AG04450 (cell line): ENCODE data around the gene PPP4C. TPM values are rescaled to one million over a fixed set of nuclear protein-coding genes. Genes with fewer than 3 reads are reported as not detected.

Experiments
- CTCF ChIA-PET: fragments of 300-600, 350-600 bp; formaldehyde crosslinking; extraction: SDS; loops from one replicate; lab custom pipeline; 2022; ENCODE audit warnings: antibody characterized with exemption, inconsistent platforms; lab: Charles Lee
- POLR2A ChIA-PET: fragments of 350-600 bp; formaldehyde crosslinking; extraction: SDS; loops from one replicate; lab custom pipeline; 2021; ENCODE audit warnings: antibody characterized with exemption, inconsistent platforms; lab: Yijun Ruan, JAX
- DNase-seq: peaks from one replicate; pipeline ENCODE4 v3.0.0-alpha.2; 2011; ENCODE audit warnings: low read depth, low spot score
- H3K27ac ChIP-seq: one replicate; pipeline ENCODE4 v1.5.1; 2012; ENCODE audit warnings: low read depth, low read length, control low read depth
- H3K27me3 ChIP-seq: one replicate; pipeline ENCODE4 v1.6.0; 2012; ENCODE audit warnings: low read length; ENCODE audit not compliant: control insufficient read depth, insufficient read depth
- H3K4me3 ChIP-seq: 2 replicates; pipeline ENCODE4 v1.5.1; 2011; ENCODE audit warnings: mild to moderate bottlenecking, low read depth, low read length, control low read depth
- H3K9me3 ChIP-seq: 2 replicates; pipeline ENCODE4 v1.5.1; 2012; ENCODE audit warnings: low read length; ENCODE audit not compliant: control insufficient read depth, insufficient read depth
- polyA plus RNA-seq: library from polyadenylated mRNA; depleted of rRNA; stranded (reverse); fragments of >200 nt; gene quantifications from 2 replicates; pipeline ENCODE4 v1.2.3, GENCODE V29; 2011
- TF ChIP-seq, protein P1 (sequence below): IDR thresholded peaks from 2 replicates; pipeline ENCODE4 v1.5.1; 2011; ENCODE audit warnings: low read depth, low read length, control low read depth, inconsistent platforms

PPP4C gene
- polyA plus RNA-seq, 1 experiment: 112 TPM

DNA sequence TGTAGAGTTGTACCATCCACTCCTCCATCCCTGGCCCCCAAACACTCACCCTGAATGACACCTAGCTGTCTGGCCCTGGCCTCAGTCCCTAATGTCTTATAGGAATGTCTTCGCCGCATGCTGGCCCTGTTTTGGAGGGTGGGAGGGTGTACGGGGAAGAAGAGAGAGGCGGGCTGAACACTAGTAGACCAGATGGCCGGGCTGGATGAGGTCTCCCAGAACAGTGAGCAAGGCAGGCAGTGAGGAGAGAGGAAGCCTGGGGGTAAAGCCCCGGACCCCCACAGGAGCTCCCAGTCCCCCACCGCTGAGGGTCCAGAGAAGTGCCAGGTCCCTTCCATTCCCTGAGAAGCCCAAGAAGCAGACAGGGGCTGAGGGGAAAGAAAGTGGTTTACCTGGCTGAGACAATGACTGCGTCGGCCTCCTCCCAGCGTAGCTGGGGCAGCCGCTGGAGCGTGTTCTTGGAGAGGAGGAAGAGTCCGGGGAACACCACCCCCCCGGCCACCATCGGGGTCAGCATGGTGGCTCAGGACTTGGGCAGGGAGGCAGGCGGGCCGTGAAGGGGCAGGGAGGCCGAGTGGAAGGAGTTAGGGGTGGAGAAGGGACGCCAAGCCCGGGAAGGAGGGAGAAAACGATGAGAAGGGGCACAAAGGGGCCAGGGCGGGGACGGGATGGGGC is 45.6 kb upstream of the PPP4C start:
- DNase-seq: no peak
- H3K27ac ChIP-seq: no peak overlapping the region
- peaks cover 64% of the 10 kb centered on the region for H3K27me3 ChIP-seq
- POLR2A ChIA-PET: interaction anchor here (0.6 kb wide), 1 partner anchor 86 kb away, joined by 6 read pairs; no protein-coding TSS in a partner anchor
- CTCF ChIA-PET: no interaction called here
- no peak overlapping the region for H3K4me3 ChIP-seq
- TF ChIP-seq, protein P1, sequence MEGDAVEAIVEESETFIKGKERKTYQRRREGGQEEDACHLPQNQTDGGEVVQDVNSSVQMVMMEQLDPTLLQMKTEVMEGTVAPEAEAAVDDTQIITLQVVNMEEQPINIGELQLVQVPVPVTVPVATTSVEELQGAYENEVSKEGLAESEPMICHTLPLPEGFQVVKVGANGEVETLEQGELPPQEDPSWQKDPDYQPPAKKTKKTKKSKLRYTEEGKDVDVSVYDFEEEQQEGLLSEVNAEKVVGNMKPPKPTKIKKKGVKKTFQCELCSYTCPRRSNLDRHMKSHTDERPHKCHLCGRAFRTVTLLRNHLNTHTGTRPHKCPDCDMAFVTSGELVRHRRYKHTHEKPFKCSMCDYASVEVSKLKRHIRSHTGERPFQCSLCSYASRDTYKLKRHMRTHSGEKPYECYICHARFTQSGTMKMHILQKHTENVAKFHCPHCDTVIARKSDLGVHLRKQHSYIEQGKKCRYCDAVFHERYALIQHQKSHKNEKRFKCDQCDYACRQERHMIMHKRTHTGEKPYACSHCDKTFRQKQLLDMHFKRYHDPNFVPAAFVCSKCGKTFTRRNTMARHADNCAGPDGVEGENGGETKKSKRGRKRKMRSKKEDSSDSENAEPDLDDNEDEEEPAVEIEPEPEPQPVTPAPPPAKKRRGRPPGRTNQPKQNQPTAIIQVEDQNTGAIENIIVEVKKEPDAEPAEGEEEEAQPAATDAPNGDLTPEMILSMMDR: no peak
- no peaks in the 10 kb centered on the region; the same call in 1 of the 2 replicates for H3K9me3 ChIP-seq

DNA sequence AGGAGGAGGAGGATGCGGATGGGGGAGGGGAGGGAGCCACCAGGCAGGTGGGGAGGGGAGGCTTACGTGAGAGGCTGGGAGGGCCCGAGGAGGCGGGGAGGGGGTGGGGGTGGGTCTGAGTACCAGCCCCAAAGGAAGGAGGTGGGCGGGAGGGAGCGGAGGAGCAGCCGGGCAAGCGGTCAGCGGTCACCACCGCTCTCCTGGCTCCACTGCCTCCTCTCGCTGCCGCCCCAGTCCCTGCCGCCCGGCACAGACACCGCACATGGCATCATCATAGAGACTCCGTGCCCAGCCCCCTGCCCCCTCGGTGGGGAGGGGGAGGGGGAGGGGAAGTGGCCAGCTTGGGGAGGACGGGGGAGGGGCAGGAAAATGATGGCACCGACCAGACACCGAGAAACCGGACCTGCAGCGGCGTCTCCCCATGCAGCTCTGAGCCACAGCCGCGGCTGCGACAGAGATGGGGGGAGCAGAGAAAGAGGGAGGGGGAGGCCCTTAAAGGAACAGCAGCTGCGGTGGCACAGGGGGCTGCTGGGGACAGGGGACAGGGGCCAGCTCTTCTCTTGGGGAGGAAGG is 44.9 kb upstream of the PPP4C start, which contains the start of gene TLCD3B:
Gene TLCD3B (minus strand): TSS at position 431 of the 573 bp plus-strand sequence. CDS start 744 bp downstream, outside the sequence.
- H3K27me3 ChIP-seq: peaks cover 57% of the 10 kb centered on the region
- TF ChIP-seq, protein P1: no peak
- H3K4me3 ChIP-seq: peak within 1 kb of the TSS; percentile 17
- DNase-seq: no peak
- H3K27ac ChIP-seq: no peak within 1 kb of the TSS
- CTCF ChIA-PET: interaction anchor here (0.6 to 2.6 kb wide), 8 partner anchors 11 to 330 kb away, joined by 3 to 26 read pairs (median 6); partner anchors contain the start of gene SEZ6L2
- POLR2A ChIA-PET: interaction anchor here (0.6 kb wide), 1 partner anchor 85 kb away, joined by 6 read pairs; no protein-coding TSS in a partner anchor
- H3K9me3 ChIP-seq: no peaks in the 10 kb centered on the region; the same call in 1 of the 2 replicates

DNA sequence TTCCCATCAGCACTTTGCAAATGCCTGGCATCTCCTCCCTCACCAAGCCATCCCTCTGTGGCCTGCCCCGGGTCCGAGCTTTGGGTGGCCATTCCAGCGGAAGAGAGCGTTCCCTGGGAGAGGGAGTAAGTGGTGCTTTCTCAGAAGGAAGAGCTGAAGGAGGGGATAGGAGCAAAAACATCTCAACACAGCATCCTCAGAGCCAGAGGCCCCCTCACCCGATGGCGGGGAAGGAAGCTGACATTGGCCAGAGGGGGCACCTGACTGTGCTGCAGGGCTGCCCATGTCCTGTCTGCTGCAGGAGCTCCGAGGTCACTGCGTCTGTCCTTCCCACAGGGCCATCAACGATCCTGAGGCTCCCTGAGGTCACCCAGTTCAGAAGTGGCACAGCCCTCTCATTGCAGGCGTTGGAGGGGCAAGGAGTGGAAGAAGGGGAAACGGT is 44.3 kb upstream of the PPP4C start:
- DNase-seq: no peak
- H3K4me3 ChIP-seq: peak overlapping the region; percentile 17; the same call in 1 of the 2 replicates
- peaks cover 56% of the 10 kb centered on the region for H3K27me3 ChIP-seq
- H3K9me3 ChIP-seq: no peaks in the 10 kb centered on the region; the same call in 1 of the 2 replicates
- no peak overlapping the region for H3K27ac ChIP-seq
- POLR2A ChIA-PET: interaction anchor here (0.7 kb wide), 1 partner anchor 21 kb away, joined by 3 read pairs; a partner anchor contains a TSS
- TF ChIP-seq, protein P1: no peak
- CTCF ChIA-PET: interaction anchor here (0.6 to 2.6 kb wide), 12 partner anchors 11 to 381 kb away, joined by 3 to 26 read pairs (median 4); partner anchors contain the start of gene SEZ6L2

DNA sequence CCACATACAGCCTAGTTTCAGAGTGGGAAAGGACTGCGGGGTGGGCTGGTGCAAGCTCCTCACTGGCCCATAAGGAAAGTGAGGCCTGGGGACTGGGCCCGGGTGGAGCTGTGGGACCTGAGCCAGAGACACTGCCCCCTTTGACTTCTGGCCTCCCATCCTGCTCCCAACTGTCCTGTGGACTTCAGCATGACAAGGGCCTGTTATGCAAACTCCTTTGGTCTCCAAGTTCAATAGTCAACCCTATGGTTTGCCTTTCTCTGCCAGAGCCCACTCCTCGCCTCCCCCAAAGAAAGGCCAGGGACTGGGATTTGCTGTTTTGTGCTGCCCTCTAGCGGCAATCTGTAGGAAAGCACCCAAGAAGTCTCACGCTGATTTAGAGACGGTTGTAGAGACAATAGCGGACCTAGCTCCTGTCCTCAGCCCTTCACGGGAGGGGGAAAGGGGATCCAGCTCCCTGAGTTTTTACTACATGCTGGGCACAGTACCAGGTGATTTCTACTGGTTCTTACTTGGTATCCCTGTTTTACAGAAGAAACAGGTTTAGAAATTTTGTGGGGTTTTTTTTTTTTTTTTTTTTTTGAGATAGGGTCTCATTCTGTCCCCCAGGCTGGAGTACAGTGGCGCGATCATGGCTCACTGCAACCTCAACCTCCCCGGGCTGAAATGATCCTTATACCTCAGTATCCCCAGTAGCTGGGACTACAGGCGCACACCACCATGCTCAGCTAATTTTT is 43.5 kb upstream of the PPP4C start:
- ChIA-PET CTCF (interaction anchor here (0.6 to 2.6 kb wide), 16 partner anchors 9 to 562 kb away, joined by 3 to 26 read pairs (median 4); partner anchors contain the start of genes C16orf92 and SEZ6L2), POLR2A (interaction anchor here (0.7 kb wide), 2 partner anchors 21 to 714 kb away, joined by 3 to 8 read pairs; a partner anchor contains a TSS)
- TF ChIP-seq, protein P1: peak; percentile 84
- H3K9me3 ChIP-seq: no peaks in the 10 kb centered on the region; the same call in 1 of the 2 replicates
- peaks cover 49% of the 10 kb centered on the region for H3K27me3 ChIP-seq
- no peak overlapping the region for H3K27ac ChIP-seq
- DNase-seq: no peak
- H3K4me3 ChIP-seq: no peak overlapping the region
